ENCODE data around the gene TP63.

GRCh38 chr3:189771842-189772450, 140.8 kb downstream of the TP63 start:
- TF ChIP-seq CTCF (IDR thresholded peaks at IDR 0.05; ENCODE audit: poor library complexity, severe bottlenecking) = no peak
- TF ChIP-seq EP300 (conservative IDR thresholded peaks at IDR 0.05; ENCODE audit: poor library complexity, severe bottlenecking) = no peak
